ENCODE measurements around the gene SLCO4A1. TPM values are rescaled to one million over a fixed set of nuclear protein-coding genes. Genes with fewer than 3 reads are reported as not detected.
A peak's percentile ranks its signal among the peaks of the same experiment; 100 is the strongest.

The SLCO4A1 gene
- total and polyA plus RNA-seq, 8 donors: 0.58 to 44.3 (median 11.9) TPM

GRCh38 chr20:62710221-62710885 lies 68.0 kb downstream of the SLCO4A1 start:
- intact Hi-C loops (cut with DNase I; ENCODE audit: low total_unique reads): no loop called here
- no peak for DNase-seq
- Histone ChIP-seq H3K27me3 (peaks cover 24 to 88% (median 47%) of the 10 kb centered on the region in 3 donors), H3K27ac (no peak overlapping the region), H3K4me1 (peaks cover 14 to 37% (median 25%) of the 10 kb centered on the region in 4 donors), H3K36me3 (no peaks in the 10 kb centered on the region), H3K9me3 (no peaks in the 10 kb centered on the region), H3K4me3 (no peak overlapping the region)
- 71 to 82% (median 76%) methylated on average over 19 to 20 of the region's 20 CpGs for WGBS, 5 donors
- TF ChIP-seq EP300 (IDR thresholded peaks at IDR 0.05) (no peak), POLR2A (IDR thresholded peaks at IDR 0.05) (no peak), POLR2AphosphoS5 (IDR thresholded peaks at IDR 0.05) (no peak), CTCF (IDR thresholded peaks at IDR 0.05) (no peak)

GRCh38 chr20:62710886-62711702 lies 68.8 kb downstream of the SLCO4A1 start:
- Histone ChIP-seq H3K4me1 (peaks cover 14 to 37% (median 25%) of the 10 kb centered on the region in 4 donors), H3K27ac (no peak overlapping the region), H3K36me3 (no peaks in the 10 kb centered on the region), H3K4me3 (no peak overlapping the region), H3K9me3 (no peaks in the 10 kb centered on the region), H3K27me3 (peaks cover 24 to 84% (median 41%) of the 10 kb centered on the region in 3 donors)
- DNase-seq: peak; percentile 62 to 70
- 30 to 53% (median 39%) methylated on average over 5 to 23 of the region's 23 CpGs for WGBS, 5 donors
- TF ChIP-seq POLR2A (IDR thresholded peaks at IDR 0.05) (no peak), EP300 (IDR thresholded peaks at IDR 0.05) (no peak), CTCF (IDR thresholded peaks at IDR 0.05) (no peak), POLR2AphosphoS5 (IDR thresholded peaks at IDR 0.05) (peak in 1 of 3 donors; percentile 19)
- intact Hi-C loops (cut with DNase I; ENCODE audit: low total_unique reads): no loop called here

- peak; percentile 43 to 48 for DNase-seq
- H3K36me3 ChIP-seq: no peaks in the 10 kb centered on the region
- no peak overlapping the region for H3K4me3 ChIP-seq
- H3K27ac ChIP-seq: no peak overlapping the region
- H3K9me3 ChIP-seq: no peaks in the 10 kb centered on the region
- intact Hi-C loops (cut with DNase I; ENCODE audit: low total_unique reads): no loop called here
- peaks cover 24 to 83% (median 43%) of the 10 kb centered on the region in 3 donors for H3K27me3 ChIP-seq
- H3K4me1 ChIP-seq: peaks cover 14 to 37% (median 26%) of the 10 kb centered on the region in 4 donors
- 33 to 65% (median 46%) methylated on average over 8 to 23 of the region's 23 CpGs for WGBS, 5 donors
- TF ChIP-seq EP300 (IDR thresholded peaks at IDR 0.05): no peak
- no peak for TF ChIP-seq POLR2A (IDR thresholded peaks at IDR 0.05)
- no peak for TF ChIP-seq POLR2AphosphoS5 (IDR thresholded peaks at IDR 0.05)
- TF ChIP-seq CTCF (IDR thresholded peaks at IDR 0.05): no peak
Observed at GRCh38 chr20:62711703-62712101, 69.4 kb downstream of the SLCO4A1 start.

GRCh38 chr20:62712606-62713005 lies 70.3 kb downstream of the SLCO4A1 start:
- Histone ChIP-seq H3K36me3 (no peaks in the 10 kb centered on the region), H3K4me3 (no peak overlapping the region), H3K27ac (no peak overlapping the region), H3K4me1 (peaks cover 14 to 38% (median 26%) of the 10 kb centered on the region in 4 donors), H3K9me3 (no peaks in the 10 kb centered on the region), H3K27me3 (peaks cover 22 to 83% (median 43%) of the 10 kb centered on the region in 3 donors)
- intact Hi-C loops (cut with DNase I; ENCODE audit: low total_unique reads): no loop called here
- 70 to 89% (median 79%) methylated on average over 7 to 8 of the region's 8 CpGs for WGBS, 5 donors
- TF ChIP-seq EP300 (IDR thresholded peaks at IDR 0.05): no peak
- TF ChIP-seq POLR2AphosphoS5 (IDR thresholded peaks at IDR 0.05): no peak
- no peak for TF ChIP-seq POLR2A (IDR thresholded peaks at IDR 0.05)
- no peak for DNase-seq
